HG03097 (cell line): ENCODE data around the gene ZMIZ1.
A peak's percentile ranks its signal among the peaks of the same experiment; 100 is the strongest.

Source experiments
- ATAC-seq: cut with Tn5 transposase; IDR thresholded peaks from one replicate; pipeline ENCODE4 v1.9.1; 2021; ENCODE audit not compliant: unreplicated experiment, low FRiP score

ZMIZ1 gene

DNA sequence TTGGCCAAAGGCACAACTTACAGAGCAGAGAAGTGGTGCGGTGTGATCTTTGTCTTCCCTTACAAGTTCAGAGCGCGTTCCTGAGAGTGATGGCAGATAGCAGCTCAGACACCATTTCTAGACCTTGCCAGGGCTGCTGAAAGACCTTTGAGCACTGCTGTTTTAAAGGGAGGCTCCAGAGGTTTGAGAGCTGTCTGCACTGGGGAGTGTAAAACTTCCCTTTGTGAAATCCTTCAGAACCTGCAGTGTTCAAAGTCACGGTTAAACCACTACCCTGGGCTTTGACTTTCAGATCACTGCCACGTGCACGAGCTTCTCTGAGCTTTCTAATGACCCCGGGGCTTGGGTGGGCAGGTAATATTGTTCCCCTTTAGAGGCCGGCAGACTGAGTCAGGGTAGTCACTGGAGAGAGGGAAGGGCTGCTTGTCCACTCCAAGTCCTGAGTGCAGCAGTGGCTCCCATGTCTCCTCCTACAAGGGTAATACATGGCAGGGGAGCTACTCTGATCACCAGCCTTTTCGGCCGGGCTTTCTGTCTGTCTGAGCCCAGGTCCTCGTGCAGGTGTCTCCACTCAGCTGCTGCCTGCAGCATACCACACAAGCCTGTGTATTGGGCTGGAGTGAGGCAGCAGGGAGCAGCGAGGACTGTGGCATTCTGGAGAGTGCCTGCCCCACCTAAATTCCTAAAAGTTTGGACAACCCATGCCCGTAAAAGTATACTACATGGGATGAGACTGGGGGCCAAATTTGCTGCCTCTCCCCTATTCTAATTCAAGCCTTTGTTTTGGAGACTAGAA is 63.3 kb downstream of the ZMIZ1 start:
- no peak for ATAC-seq

DNA sequence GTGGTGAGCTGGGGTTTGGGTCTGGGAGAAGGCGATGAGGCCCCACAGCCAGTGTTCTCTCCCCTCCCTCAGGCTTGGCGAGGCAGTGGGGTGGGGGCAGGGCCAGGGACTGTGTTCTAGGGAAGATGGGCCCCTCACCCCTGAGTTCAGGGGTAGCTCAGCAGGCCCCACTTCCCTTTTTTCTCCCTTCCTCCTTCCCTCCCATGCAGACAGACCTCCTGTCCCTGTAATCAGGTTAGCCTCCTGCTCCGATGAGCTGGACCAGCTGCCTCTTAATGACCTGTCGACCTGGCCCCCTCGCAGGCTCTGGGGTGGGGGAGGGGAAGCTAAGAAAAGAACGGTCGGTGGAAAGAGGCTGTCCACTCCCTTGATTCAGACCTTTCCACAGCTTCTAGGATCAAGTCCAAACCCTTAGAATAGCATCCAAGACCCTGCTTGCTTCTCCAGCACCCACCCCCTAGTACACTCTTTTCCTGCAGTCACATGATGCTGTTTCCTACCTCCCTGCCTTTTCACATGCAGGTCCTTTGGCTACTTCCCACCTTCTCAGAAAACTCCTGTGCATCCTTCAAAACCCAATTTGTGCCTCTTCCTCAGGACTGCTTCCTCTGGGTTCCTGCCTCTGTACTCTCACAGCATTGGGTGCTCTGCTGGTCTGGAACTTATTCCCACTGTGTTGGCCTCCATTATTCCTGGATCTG is 64.1 kb downstream of the ZMIZ1 start:
- ATAC-seq: no peak

DNA sequence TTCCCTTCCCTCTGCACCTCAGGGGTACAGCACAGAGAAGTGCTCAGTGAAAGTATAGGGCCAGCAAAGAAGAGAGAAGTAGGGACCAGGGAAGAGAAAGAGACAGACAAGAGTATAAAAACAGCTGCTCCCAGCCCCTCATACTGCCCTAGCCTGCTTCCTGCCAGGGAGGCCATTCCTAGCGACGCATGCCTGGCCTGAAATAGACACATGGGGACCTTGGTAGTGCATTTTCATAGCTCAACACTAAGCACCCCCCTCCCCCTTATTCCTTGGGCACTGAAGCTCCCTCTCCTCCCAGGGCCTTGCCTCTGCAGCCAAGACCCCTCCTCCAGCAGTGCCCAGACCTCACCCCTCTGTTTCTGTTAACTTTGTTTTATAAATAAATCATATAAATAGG is 64.7 kb downstream of the ZMIZ1 start:
- ATAC-seq: no peak

DNA sequence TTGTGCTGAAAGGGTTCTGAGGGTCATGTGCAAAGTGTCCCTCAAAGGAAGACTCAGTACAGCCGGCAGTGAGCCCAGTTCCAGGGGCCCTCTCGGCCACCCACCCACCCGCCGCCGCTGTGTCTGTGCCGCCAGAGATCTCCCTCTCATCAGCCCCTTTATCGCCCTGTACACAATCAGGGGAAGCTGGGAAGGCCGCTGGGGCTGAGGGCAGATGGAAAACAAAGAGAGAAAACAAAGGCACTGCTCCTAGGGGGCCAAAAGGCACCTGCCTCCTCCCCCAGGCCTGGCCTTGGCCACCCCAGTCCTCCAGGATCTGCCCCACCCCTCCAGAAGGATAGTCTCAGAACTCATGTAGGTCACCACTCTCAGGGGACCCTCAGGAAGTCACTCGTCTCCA is 67.0 kb downstream of the ZMIZ1 start:
- no peak for ATAC-seq

DNA sequence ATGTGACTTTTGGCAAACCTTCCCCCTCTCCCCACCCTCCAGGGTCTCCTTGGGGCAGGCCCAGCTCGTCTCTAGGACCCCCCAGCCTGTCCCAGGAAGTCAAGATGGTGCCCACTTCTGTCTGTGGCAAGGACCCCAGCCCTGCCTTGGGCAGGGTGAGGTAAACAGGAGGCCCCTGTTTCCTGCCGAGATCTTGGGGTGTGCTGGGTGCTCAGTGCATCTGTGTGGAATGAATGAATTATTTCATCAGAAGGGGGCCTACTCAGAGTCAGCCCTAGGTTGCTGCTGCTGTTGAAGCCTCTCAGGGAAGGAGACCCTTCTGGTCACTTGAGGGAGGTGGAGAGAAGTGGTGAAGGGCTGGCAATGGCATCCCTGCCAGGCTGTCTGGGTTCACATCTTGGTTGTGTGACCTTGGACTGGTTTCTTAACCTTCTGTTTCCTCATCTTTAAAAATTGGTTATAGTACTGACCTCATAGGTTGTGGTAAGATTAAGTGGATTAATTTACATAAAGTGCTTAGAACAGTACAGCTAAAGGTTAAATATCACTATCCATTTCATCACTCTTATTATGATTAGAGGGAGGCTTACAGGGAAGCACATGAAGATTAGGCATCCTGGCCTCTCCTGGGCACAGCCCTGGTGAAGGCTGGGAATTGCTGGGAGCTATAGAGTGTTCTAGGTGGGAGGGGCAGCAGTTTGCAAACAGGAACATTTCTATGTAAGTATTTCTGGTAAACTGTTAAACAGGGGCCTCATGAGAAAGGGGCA is 67.7 kb downstream of the ZMIZ1 start:
- no peak for ATAC-seq

DNA sequence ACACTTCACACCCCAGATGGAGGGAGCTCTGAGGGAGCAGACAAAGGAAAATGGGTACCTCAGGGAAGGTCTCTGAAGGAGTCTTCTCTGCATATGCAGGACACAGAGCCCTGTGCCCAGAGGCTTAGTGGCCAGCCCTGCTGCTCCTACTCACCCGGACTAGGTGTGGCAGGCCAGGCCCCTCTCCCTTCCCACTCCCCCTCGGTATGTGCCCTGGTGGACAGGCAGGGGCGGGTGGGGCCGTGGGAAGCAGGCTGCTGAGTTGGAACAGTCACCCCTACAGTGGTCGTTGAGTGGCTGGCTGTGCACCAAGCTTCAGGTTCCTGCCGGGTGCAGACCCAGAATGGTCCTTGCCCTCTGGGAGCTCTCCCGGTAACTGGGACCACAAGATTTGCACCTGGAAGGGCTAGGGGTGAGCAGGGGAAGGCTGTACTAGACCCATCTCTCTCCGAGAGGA is 68.6 kb downstream of the ZMIZ1 start:
- ATAC-seq: no peak

DNA sequence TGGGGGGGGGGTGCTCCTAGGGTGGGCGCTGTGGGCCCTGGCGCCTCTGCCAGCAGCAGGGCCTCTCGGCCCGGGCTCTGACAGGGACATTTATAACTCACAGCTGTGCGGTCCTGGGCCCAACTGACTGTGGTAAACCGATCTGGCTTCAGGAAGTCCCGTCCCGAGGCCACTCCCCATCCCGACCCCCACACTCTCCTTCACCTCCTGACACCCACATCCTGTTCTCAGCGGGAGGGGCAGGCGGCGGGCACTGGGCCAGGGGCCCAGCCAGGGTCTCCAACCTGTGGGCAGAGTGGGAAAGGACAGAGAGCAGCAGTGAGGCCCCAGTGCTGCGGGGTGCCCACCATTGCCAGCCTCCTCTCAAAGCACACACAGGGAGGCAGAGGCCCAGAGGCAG is 69.1 kb downstream of the ZMIZ1 start:
- ATAC-seq: peak; percentile 72

DNA sequence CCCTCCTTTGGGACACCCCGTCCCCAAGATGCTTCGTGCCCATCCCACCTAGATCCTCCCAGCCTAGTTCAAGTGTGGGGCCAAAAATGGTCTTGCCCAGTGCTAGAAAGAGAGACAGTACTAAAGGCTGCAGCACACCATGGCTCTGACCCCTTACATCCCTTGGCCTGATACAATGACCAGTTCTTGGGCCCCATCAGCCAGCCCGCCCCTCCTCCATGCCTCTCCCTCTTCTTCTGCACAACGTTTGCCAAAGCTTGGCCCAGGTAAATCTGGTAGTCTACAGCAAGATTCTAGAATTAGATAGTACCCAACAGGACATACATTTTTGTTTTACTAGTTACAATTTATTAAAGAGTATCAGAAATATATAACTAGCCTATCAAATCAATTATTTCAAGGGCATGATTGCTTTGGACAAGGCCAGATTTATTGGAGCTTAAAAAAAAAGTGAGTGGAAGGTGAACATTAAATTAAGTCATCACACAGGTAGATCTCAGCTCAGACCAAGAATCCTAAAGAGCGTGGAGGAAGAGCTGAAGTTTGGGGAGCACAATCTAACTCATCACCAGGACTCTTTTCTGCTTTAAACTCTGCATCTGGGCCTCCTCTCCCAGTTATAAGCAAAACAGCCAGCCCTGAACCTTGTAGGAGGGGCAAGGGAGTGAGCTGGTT is 69.8 kb downstream of the ZMIZ1 start:
- no peak for ATAC-seq

DNA sequence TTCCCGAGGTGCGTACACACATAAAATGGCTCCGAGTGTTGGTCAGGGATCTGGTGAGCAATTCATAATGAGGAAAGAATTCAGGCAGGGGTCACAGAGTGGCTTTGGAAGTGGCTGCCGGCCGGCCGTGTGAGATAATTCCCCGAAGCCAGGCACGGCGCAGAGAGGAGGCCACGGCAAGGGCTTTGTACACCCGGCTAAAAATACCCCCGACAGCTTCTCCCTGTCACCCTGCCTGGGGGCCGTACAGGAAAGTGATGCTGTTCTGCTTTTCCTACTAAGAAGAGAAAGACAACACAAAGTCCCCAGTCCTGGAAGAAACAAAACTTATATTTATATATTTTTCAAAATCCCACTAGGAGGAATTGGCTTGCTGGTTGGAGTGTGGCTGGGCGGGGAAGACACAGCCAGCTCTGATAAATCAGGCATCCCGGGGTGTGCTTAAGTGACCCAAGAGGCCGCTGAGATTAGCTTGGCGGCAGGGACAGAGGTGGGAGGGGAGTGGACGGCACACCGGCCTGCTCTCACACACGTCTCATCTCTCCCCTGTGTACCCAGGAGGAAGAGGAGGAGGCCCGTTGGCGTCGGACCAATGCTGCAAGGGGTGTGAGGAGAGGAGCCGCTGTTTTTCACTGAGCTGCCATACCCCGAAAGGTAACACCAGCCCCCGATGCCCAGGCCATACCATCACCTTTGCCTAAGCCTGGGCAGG is 70.5 kb downstream of the ZMIZ1 start:
- ATAC-seq: no peak

DNA sequence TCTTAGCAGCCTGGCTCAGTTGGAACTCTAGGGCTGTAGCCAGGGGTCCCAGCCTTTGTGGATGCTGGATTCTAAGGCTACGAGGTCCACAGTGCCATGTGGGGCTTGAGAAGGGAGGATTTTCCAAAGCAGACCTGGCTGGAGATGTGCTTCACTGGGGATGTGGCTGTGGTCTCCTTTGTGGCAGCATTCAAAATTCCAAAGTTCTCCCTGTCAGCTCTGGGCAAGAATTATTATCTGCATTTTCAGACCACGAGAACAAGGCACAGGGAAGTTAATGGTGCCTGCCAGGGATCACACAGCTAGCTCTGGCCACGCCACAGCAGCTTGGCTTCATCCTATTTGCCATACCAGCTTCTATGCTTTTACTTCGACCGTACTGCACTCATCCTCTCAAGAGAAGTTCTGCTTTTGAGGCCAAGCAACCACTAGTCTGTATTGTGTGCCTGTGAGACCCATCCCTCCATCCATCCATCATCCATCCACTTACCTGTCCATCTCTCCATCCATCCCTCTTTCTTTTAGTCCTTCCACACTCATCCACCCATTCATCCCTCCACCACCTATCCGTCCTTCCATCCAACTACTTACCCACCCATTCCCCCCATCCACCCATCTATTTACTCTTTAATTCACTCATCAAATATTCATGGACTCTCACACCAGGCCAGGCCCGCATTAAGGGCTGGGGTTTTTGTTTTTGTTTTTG is 71.5 kb downstream of the ZMIZ1 start:
- no peak for ATAC-seq

DNA sequence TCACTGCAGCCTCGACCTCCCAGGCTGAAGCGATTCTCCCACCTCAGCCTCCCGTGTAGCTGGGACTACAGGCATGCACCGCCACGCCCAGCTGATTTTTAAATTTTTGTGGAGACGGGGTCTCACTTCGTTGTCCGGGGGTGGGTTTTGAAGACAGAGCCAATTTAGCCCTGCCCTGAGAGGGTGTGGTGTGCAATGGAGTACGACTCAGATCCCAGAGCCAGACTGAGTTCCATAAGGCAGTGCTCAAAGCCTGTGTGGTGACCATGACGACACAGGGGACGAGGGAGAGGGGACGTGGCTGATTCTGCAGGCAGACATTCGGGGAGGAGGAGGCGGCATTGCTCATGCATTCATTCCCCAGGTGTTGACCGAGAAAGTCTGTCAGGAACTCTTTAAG is 72.1 kb downstream of the ZMIZ1 start:
- no peak for ATAC-seq

DNA sequence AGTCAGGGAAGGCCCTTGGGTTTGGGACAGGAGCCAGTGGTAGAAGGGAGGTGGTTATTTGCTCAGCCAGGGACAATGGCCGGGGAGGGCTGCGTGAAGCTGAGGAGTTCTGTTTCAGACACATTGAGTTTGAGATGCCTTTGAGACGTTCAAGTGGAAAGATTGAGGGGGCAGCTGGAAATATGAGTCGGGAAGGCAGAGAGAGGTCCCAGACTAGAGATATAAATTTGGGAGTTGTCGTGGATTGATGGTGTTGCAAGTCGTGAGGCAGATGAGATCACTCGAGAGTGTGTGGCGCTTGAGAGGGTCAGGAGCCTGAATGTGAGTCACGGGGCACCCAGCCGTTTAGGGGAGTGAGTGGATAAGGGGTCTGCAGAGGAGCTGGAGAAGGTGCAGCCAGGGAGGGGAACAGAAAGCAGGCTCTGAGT is 73.3 kb downstream of the ZMIZ1 start:
- no peak for ATAC-seq

DNA sequence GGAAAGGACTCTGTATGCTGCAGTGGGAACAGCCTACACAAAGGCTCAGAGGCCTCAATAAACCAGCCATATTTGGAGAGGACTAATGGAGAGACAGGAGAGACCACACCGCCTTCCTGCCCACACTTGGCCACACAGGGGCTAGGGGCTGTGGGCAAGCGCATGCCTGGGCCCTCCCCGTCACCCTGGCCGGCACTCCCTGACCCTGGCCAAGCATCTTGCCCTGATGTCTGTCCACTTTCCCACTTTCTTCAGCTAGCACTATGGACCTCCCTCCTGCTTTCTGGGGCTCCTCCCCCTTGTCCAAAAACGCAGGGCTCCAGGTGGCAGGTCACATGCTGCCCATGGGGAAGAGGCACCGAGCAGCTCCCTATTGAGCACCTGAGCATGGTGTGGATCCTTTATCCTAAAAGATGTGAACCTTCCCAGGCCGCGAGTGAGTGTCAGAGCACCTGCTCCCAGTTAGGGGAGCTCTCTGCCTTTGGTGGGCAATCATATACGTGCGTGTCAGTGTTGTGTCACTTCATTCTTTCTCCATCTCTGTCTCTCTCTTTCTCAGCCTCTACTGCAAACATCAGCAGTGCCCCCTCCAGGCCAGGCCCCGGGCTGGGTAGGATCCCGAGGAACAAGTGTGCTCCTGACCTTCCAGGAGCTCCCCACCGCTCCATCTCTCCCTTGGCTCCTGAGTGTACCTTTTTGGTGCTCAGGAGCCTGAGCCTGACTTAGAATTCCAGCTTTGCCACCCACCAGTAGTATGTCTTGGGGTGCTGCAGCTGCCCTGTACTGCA is 74.0 kb downstream of the ZMIZ1 start:
- no peak for ATAC-seq

DNA sequence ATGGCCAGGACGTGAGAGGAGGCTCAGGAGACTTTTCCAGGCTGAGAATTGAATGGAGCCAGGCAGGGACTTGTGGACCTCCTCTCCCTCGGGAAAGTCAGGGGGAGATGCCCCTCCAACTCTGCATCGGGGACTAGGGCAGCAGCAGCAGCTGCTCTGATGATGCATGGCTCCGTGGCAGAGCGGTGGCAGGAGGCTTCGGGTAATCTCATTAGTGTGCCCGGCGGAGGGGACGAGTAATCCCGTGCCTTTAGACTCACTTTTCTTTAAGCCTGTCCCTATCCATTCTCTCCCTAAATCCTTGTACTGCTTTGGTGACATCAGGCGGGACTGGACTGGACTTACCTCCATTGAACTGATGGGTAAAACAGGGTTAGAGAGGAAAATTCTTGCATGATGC is 75.1 kb downstream of the ZMIZ1 start:
- ATAC-seq: no peak

DNA sequence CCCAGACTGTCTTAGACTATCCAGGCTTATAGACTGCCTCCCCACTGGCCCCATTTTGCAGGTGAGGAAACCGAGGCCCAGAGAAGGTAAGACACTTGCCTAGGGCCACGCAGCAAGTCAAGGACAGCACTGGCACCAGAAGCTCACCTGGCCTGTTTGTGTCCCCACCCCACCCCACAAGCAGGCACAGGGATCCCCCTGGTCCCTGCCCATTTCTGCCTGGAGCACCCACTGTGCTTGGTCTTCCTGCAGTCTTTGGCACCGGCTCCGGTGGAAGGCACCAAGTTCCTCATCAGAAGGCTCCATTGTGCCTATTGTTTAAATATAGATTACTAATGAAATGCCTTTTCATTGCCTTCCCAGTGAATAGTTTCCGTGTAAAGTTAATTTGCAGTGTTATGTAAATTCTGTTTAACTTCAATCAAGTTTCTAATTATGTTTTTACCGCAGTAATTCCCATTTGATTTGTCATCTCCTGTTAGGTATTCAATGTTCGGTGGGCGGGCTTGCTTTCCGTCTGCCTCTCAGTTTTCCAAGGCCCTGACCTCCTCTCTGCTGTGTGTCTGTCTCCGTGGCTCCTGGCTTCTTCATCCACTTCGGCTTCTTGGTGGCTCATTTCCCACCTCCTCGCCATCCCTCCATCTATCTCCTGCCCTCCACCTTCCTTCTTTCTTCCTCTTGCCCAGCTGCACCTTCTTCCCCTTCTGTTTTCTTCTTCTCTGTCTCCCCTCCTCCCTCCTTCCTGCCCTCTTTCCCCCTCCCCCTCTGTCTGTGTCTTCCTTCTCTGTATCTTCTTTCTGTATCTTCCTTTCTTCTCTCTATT is 75.8 kb downstream of the ZMIZ1 start:
- no peak for ATAC-seq

DNA sequence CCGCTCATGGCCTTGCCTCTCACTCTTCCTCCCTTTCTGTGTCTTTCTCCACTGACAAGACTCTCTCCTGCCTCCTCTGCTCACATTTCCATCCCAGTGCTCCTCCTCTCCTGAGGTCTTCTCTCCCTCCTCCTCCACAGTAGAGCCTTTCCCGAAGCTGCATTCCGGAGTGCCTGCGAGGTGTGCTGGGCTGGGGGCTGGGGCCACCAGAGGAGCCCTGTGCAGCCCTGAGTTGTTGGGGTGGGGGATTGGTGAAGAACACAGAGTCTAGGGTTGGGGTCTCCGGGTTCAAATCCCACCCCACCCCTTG is 76.4 kb downstream of the ZMIZ1 start:
- no peak for ATAC-seq

DNA sequence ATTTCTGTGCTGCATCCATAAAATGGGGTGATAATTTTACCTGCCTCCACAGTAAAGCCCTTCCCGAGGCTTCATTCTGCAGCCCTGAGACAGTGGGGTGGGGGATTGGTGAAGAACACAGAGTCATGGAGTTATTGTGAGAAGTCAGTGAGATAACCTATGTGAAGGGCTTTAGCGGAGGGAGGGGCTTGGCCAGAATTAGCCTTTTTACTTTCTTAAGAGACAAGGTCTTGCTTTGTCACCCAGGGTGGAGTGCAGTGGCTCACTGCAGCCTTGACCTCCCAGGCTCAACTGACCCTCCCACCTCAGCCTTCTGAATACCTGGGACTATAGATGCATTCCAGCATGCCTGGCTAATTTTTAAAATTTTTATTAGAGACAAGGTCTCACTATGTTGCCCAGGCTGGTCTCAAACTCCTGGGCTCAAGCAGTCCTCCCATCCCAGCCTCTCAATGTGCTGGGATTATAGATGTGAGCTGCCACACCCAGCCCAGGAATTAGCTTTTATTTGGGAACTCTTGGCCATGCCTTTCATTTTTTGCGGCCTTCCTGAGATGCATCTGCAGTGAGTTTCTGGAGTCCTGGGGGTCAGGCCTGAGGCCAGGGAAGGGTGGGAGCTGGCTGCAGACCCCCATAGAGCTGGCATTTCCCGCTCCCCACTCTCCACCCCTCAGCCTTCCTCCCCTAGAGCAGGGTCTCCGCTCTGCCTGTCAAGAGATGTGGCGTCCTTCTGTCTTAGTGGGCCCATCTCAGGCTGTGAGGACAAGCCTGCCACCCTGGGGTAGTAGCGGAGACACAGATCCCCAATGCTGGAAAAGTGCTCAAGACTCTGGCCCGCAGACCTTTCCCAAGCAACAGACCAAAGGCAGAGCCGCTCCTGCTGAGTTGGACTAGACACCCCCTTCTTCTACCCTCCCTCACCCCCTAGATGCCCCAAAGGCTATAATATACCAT is 77.0 kb downstream of the ZMIZ1 start:
- ATAC-seq: no peak
